ENCODE data around the gene BANF2. TPM values are rescaled to one million over a fixed set of nuclear protein-coding genes. Genes with fewer than 3 reads are reported as not detected.
A peak's percentile ranks its signal among the peaks of the same experiment; 100 is the strongest.

Gene BANF2
- total and polyA plus RNA-seq, 2 of the 13 experiments (the other 11 are each of a cell fraction or from before 2014, with no cell fraction given) = 0.35 TPM; not detected in 1

- peak; percentile 95 for TF ChIP-seq ZBTB33 (CRISPR knock-in tag; IDR thresholded peaks at IDR 0.05)
- TF ChIP-seq ZNF18 (CRISPR knock-in tag; IDR thresholded peaks at IDR 0.05; ENCODE audit: insufficient replicate concordance) = no peak
- TF ChIP-seq DNMT1 (CRISPR knock-in tag; IDR thresholded peaks at IDR 0.05) = no peak
- TF ChIP-seq ZBTB44 (CRISPR knock-in tag; IDR thresholded peaks at IDR 0.05) = no peak
- no peak for TF ChIP-seq ZNF530 (CRISPR knock-in tag; IDR thresholded peaks at IDR 0.05; ENCODE audit: low read depth)
- TF ChIP-seq ZNF878 (CRISPR knock-in tag; IDR thresholded peaks at IDR 0.05) = no peak
- TF ChIP-seq ZBTB8A (CRISPR knock-in tag; IDR thresholded peaks at IDR 0.05; ENCODE audit: borderline replicate concordance, low read depth) = no peak
- TF ChIP-seq ZNF20 (CRISPR knock-in tag; IDR thresholded peaks at IDR 0.05) = no peak
- no peak for TF ChIP-seq ZNF614 (CRISPR knock-in tag; IDR thresholded peaks at IDR 0.05; ENCODE audit: borderline replicate concordance)
- no peak for TF ChIP-seq ATRX (CRISPR knock-in tag; IDR thresholded peaks at IDR 0.05; ENCODE audit: borderline replicate concordance)
- no peak for TF ChIP-seq GMEB2 (CRISPR knock-in tag; IDR thresholded peaks at IDR 0.05; ENCODE audit: low read depth)
- TF ChIP-seq PTBP1 (IDR thresholded peaks at IDR 0.05; ENCODE audit: low read depth, low read length, poor library complexity, severe bottlenecking) = no peak
- no peak for TF ChIP-seq KLF13 (CRISPR knock-in tag; IDR thresholded peaks at IDR 0.05)
- TF ChIP-seq NR2C2 (CRISPR knock-in tag; IDR thresholded peaks at IDR 0.05; ENCODE audit: borderline replicate concordance) = no peak
- TF ChIP-seq ISL2 (CRISPR knock-in tag; IDR thresholded peaks at IDR 0.05) = no peak
- no peak for TF ChIP-seq NR1H2 (CRISPR knock-in tag; IDR thresholded peaks at IDR 0.05; ENCODE audit: borderline replicate concordance, low read depth)
- TF ChIP-seq NR2F1 (CRISPR knock-in tag; IDR thresholded peaks at IDR 0.05) = peak in 1 of 2 experiments; percentile 42; a peak in 2 of 4 replicates
- peak; percentile 31; the same call in 1 of the 2 replicates for TF ChIP-seq POGZ (CRISPR knock-in tag; IDR thresholded peaks at IDR 0.05)
- no peak for TF ChIP-seq HOXD1 (CRISPR knock-in tag; IDR thresholded peaks at IDR 0.05)
Observed at GRCh38 chr20:17725094-17725835, 25.5 kb downstream of the BANF2 start (continued).

Measured in HepG2 (cell line).